ENCODE measurements around the gene MCM3AP.

Gene MCM3AP

DNA sequence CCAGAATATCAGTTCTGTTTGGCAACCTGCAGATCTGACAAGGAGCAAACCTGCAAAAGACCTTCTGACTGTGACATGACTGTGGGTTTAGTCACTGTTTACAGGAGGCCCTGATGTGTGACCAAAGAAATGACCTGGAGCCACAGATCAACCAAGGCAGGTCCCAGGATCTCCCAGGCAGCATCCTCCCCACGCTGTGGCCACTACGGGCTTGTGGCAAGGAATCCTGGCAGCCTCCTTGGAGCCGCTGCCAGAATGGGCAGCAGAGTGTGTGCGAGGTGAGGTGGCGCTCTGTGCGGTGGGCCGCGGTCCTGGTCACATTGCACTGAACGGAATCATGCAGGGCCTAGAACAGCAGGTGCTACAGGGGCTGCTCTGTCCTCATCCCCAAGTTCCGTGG, 15.9 kb downstream of the MCM3AP start:
- DNase-seq (ENCODE audit: low spot score): no peak

DNA sequence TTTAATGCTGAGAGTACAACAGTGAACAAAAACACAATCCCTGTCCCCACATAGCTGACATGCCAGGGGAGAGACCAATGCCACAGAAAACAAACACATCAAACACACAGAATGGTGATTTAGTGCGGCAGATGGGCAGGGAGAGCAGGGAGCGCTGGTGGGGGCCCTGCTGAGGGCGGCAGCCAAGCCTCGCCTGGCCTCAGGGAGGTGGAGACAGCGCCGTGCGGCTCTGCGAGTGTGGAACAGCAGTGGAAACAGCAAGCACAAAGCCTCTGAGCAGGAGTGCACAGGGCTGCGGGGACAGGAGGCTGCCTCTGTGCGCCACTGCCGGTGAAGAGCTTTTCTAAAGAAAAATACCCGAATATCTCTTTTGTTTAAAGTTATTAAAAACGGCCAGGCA, 17.0 kb downstream of the MCM3AP start:
- no peak for DNase-seq (ENCODE audit: low spot score)

DNA sequence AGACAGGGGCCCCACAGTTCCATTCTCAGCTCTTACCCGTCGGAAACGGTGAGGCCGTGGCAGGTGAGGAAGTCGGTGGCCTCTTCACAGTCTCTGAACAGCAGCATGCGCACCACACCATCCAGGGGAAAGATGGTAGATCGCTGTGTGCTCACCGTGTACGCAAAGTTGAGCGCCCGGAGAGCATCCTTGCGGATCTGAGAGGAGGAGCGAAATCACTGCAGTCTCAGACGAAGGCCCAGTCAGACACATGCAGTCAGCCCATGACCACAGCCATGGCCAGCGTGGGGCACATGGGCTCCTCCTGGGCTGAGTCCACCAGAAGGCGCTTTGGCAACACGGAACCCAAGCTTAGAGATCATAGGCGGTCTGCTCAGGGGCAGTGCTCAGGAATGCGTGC, 18.5 kb downstream of the MCM3AP start:
- no peak for DNase-seq (ENCODE audit: low spot score)

DNA sequence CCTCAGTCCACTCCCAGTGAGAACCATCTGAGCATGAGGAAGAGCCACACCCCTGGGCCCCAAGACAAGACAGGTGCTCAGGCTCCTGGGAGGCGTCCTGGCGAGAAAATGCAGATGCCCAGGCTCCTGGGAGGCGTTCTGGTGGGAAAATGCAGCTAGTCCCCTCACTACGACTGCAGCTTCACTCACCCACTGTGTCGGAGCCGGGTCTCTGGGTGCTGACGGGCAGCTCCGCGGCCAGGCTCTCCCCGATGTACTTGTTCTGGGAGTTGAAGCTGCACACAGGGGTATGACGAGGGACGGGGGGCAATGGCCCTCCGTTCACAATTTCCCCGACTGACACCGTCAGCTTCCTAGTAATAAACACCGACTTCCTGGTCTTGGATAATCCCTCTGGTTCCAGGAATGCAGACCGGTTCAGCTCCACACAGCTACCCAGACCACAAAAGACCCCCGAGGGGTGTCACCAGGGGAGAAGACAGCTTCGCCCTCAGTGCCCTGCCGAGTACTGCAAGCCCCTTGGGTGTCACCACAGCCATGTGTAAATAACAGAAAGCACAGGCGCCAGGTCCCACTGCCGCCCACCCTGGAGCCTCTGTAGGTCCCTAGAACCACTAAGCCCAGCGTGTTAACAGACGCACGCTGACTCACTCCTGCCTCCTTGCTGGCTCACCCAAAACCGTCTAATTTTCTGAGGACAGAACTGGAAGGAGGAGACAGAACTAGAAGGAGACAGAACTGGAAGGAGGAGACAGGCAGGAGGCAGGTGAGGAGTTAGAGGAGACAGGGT, 19.5 kb downstream of the MCM3AP start:
- DNase-seq (ENCODE audit: low spot score): no peak

DNA sequence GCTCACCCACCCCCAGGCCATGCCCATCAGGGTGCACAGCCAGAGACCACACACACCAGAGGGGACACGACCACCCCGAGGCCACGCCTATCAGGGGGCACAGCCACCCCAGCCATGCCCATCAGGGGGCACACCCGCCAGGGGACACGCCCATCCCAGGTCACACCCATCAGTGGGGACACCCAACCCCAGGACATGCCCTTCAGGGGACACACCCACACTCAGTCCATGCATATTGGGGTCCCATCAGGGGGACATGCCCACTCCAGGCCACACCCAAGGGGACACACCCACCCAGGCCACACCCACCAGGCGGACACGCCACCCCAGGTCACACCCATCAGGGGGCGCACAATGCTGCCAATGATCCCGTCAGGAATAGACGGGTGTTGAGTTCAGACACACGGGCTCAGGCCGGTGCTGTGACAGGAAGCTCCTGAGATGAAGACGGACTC, 20.7 kb downstream of the MCM3AP start:
- no peak for DNase-seq (ENCODE audit: low spot score)

DNA sequence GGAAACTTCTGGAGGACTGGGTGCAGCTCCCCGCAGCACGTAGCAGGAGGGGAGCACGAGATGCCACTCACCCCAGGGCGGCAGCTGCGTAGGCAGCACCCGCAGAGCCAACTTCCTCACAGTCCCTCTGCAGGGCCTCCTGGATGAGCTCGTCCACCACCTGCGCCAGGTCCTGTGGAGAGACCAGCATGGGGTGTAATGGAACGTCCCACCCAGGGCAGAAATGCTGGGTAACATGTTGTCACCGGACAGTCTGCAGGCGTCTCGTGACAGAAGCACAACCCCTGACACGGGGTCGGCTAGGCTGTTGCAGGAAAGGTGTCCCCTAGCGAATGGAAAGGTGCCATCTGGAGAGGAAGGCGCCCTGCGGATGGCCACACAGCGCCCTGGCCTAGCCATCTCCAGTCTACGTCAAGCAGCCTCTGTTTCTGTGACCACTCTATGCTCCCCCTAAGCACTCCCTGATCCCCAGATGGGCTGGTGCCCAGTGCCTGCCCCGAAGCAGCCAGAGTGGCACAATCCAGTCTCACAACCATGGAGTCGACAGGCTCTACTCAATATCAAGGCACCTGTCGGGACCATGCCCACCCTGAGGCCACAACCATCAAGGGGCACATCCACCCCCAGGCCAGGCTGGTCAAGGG, 21.2 kb downstream of the MCM3AP start:
- DNase-seq (ENCODE audit: low spot score): no peak

DNA sequence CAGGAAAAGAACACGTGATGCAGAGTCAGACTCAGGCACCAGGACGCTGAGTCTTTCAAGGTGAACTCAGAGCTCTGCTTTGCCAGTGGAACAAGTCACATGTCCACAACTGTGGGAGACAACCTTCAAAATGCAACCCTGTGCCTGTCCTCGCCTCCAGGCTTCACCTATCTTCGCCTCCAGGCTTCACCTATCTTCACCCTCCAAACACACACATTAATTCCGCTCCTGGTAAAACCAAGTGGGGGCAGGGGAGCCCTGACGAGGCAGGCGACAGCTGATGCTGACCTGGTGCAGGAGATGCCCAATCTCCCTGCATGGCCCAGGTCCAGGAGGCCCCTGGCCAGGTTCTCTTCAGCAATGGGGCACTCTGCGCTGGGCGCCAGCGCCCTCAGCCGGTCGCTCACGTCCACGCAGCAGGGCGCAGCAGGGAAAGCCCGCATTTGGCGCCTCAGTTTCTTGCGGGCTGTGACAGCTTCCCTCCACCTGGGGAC, 28.9 kb downstream of the MCM3AP start:
- DNase-seq (ENCODE audit: low spot score): no peak

DNA sequence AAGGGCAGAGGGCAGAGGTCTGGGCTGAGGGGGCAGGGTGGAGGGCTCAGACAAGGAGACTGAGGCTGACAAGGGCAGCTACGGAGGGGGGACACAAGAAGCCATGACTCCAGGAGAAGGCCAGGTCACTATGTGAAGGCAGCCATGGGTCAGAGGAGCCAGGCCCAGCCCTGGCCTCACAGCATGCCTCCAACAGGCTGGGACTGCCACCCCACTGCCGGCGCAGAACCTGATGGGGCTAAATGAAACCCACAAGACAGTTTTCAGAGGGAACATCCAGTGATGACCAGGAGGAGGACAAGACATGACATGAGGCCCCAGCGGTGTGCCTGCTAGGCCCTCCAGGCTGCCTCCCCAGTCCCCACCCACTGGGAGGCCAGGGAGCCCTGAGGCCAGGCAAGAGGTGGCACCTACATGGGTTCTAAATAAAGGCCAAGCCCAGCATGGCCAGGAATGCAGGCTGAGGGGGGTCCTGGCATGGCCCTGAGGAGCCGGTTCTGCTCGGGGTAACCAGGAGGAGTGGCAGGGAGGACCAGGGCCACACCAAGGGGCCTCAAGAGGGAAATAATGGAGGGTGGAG, 29.6 kb downstream of the MCM3AP start:
- DNase-seq (ENCODE audit: low spot score): no peak

DNA sequence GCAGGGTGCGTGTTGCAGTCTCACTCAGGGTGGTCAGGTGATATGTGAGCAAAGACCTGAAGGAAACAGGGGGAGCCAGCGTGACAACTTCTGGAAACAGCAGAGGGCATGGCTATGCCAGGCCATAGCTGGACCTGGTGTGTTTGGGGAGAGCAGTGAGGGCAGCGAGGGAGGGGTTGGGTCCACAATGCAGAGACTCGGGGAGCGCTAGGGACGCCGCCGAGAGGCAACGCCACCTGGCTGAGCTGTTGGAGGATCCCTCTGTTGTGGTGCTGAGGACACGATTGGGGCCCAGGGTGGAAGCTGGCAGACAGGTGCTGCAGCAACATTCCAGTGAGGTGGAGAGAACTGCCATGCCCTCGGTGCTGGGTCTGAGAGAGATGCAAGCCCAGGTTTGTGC, 30.2 kb downstream of the MCM3AP start:
- no peak for DNase-seq (ENCODE audit: low spot score)

DNA sequence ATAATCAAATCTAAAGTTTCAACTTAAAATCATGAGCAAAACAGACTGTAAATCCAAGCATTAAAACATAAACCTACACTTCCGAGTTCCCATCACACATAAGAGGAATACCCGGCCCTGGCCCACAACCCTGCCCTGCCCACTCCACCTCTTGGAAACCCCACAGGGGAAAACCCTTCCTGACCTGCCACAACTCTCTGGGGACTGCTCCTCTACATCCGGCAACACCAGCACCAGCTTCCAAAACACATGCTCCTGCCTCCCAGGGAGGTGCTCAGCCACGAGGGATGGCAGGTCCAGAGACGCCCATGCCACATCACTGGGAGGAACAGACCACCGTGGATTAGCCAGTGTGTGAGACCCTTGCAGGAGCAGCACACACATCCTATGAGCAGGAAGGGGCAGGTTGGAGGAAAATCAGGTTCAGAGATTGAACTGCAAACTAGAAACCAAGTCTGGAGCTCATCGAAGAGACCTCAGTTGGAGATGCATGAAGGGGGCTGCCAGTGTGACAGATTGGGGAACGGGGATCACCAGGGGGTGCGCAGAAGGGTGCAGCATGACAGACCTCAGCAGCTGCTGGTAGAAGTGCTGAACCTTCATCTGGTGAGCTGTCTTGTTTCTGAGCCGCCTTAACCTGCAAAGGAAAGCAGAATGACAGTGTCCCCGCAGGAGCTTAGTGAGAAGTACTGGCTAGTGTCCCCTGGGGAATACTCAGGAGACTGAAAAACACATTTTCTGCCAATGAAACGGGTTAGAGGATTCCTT, 31.0 kb downstream of the MCM3AP start:
- DNase-seq (ENCODE audit: low spot score): no peak

DNA sequence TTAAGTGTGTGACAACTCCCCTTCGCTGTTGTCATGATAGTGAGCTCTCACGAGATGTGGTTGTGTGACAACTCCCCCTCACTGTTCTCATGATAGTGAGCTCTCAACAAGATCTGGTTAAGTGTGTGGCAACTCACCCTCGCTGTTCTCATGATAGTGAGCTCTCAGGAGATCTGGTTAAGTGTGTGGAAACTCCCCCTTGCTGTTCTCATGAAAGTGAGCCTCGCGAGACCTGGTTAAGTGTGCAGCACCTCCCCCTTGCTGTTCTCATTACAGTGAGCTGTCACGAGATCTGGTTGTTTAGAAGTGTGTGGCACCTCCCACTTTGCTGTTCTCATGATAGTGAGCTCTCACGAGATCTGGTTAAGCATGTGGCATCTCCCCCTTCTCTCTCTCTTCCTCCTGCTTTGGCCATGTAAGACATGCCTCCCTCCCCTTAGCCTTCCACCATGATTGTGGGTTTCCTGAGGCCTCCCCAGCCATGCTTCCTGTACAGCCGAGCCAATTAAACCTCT, 31.7 kb downstream of the MCM3AP start:
- DNase-seq (ENCODE audit: low spot score): no peak

DNA sequence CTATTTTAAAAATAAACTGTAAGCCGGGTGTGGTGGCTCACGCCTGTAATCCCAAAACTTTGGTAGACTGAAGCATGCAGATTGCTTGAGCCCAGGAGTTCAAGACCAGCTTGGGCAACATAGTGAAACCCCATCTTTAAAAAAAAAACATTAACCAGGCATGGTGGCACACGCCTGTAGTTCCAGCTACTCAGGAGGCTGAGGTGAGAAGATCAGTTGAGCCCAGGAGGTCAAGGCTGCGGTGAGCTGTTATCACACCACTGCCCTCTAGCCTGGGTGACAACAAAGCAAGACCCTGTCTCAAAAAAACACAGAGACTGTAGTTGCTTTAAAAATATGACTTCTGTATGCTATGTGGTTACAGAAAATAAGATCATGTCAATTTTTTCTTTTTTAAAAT, 32.6 kb downstream of the MCM3AP start:
- no peak for DNase-seq (ENCODE audit: low spot score)

DNA sequence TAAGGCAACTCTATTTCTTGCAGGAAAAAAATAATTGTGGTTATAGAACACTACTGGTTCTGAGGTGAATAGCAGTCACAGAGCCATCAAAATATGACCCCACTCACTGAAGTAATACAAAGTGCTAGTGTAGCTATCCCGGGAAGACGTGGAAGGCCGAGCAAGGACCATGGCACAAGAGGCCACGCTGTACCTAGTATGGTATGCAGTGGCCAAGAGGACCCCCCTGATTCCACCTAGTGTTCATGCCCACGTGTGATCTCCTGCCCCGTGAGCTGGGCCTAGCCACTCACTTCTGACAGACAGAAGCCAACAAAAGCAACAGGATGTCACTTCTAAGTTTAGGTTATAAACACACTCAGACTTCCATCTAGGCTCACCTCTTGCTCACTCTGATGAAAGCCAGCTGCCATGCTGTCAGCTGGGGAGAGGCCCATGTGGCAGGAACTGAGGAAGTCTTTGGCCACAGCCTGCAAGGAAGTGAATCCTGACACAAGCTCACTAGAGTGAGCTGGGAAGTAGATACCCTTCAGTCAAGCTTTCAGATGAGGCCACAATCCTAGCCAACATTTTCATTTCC, 35.2 kb downstream of the MCM3AP start:
- DNase-seq (ENCODE audit: low spot score): no peak

DNA sequence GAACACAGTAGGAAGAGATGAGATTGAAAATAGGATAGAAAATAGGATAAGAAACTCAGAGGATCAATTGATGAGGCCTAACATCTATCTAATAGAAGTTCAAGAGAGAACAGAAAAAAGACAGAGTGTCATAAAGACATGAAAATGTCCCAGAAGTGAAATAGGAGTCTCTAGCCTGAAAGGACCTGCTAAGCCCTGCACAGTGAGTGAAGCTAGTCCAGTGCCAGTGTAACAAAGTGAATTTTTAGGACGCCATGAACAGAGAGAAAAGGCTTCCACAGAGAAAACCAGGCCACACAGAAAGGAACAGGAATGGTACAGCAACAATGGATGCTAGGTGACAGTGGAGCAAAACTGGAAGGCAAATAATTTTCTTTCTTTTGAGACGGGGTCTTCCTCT, 36.6 kb downstream of the MCM3AP start:
- DNase-seq (ENCODE audit: low spot score): no peak

DNA sequence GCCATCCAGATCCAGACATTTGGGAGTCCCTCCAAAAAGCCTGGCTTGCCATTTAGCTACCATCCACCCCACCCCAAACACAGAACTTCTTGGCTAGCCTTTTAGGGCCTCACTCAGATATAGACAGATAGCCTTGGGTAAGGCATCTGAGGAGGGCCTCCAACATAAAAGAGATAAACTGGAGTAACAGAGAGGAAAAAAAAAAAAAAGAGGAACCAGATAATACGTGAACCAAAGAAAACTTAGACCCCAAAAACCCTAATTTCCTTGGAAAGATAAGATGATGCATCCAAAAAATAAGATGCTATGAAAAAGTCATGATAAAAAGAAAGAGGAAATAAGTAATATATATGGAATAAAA, 37.0 kb downstream of the MCM3AP start:
- no peak for DNase-seq (ENCODE audit: low spot score)

DNA sequence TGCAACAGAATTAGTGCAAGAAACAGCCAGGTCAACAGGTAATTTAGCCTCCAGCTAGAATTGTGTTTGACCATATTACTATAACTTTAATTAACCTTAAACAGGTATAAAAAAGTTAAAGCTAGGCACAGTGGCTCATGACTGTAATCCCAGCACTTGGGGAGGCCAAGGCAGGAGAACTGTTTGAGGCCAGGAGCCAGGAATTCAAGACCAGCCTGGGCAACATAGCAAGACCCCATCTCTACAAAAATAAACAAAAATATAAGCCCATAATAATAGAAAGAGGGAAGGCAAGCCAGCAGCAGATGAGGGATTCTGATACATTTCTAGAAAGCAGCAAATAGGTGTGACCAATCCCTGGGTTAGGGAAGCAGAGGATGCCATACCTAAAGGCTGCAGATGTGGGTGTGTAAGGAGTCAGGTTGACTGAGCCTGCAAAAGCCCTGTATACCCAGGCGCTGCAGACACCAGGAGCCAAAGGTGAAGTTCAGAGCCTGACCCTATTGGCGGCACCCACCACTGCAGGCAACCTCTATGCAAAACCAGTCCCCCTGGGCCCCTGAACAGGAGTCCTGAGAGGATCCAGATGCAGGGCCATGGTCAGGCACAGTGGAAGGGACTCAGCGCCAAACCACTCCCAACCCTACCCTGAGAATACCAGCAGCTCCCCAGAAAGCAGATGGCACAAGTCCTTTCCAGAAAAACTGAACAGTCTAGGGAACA, 37.6 kb downstream of the MCM3AP start:
- DNase-seq (ENCODE audit: low spot score): no peak

DNA sequence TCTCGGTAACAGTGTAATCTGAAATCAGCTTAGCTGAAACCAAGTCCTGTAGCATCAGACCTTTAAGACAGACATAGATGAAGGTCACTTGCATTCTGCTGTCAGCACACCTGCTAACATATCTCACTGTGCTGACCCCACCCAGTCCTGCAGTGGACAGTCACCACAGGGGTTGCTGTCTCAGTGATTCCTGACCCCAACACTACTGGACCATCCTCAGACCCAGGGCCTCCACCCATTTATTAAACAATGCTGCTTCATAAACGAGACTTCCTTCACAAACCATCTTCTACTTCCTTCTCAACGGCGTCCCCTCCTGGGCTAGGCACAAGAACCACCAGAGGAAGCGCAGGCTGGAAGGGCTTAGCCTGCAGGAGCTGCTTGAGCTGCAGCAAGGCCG, 39.1 kb downstream of the MCM3AP start:
- no peak for DNase-seq (ENCODE audit: low spot score)

DNA sequence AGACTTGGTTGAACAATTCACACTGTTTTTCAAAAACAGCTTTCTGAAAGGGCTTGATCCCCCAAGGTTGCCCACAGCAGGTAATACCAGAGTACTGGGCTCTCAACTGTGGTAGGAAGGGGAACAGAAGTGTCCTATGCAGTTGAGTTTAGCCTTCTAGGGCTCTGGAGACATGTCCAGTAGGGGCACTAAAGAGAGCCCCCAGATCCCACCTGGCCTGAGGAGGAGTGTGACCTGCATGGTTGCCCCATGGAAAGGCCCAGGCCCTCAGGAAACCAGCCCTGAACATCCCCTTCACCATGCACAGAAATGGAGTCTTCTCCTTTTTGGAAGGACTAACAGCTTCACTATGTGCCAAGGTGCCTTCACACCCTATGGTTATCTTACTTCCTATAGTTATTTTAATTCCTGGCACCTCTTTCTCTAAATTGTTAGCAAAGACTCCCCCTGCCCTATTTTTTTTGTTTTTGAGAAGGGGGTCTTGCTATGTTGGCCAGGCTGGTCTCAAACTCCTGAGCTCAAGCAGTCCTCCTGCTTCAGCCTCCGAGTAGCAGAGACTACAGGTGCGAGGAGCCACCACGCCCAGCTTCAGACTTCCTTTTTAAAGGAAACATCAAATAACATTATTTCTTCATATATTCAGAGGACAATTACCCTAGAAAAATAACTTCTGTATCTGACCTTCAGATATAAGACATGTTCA, 40.0 kb downstream of the MCM3AP start:
- DNase-seq (ENCODE audit: low spot score): no peak

DNA sequence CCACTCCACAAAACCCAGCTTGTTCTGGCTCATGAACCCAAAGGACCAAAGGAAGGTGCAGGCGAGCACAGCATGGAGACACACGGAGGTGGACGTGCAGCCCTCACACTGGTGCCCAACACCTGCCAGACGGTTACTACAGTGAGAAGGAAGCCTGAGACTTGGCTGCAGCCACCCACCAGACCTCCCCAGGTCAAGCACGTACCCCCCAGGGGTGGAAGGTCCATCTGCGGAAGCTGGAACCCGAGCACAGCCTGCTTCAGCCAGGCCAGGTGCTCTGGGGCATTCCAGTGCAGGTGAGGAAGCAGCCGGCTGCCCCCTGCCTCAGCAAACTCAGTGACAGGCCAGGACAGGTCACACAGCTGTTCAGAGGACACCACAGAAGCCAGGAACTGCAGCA, 40.8 kb downstream of the MCM3AP start:
- no peak for DNase-seq (ENCODE audit: low spot score)

DNA sequence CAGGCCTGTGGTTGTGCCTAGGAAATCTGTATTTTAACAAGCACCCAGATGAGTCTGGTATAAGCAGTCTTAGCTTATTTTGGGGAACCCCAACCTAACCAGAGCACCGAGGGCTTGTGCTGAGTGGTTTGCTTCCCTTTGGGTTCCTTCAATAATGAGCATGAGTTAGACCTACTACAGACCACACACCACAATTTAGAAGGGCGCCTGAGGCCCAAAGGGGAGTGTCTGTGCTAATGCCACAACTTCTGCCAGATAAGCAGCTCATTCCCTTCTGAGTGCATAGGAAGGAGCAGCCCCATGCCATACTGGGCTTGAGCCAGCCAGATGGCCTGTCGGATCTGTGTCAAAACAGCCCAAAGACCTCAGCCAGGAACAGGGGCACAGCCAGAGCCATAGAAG, 41.5 kb downstream of the MCM3AP start:
- DNase-seq (ENCODE audit: low spot score): no peak

DNA sequence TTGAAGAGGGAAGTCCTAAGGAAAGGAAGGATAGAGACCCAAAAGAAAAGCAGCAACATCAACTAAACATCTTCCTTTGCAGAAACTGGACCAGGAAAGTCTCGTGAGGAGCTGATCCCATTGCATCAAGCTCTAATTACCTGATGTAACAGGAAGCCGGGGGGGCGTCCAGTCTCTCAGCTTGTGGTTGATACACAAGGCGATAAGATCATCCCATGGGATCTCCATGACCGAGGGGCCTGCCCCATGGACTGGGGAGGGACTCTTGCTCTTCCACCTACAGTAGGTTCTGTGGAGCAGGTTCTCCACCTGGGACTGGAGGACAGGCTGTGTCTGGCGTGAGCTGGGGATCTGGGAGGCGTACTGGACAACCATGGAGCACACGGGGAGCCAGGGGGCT, 42.1 kb downstream of the MCM3AP start:
- no peak for DNase-seq (ENCODE audit: low spot score)

All from LoVo (cell line).